A673 (cell line): ENCODE results near the gene PNPLA2. TPM values are rescaled to one million over a fixed set of nuclear protein-coding genes. Genes with fewer than 3 reads are reported as not detected.

ENCODE experiments used
- BruUV-seq: library from RNA; stranded (reverse); fragments of 400-500 nt; replicated peaks from 2 replicates; lab custom pipeline; 2021; lab: Mats Ljungman, UMichigan
- CTCF ChIA-PET: fragments of 300-600 bp; sonication (Branson Sonifier 250); formaldehyde crosslinking; loops from one replicate; lab custom pipeline; 2022; ENCODE audit warnings: antibody characterized with exemption; lab: Charles Lee
- POLR2A ChIA-PET: fragments of 300-600 bp; sonication (Branson Sonifier 250); formaldehyde crosslinking; loops from one replicate; lab custom pipeline; 2022; ENCODE audit warnings: antibody characterized with exemption; ENCODE audit not compliant: low non-redundant PET; lab: Charles Lee
- DNase-seq: peaks from one replicate; pipeline ENCODE4 v3.0.0-alpha.2; 2015; ENCODE audit warnings: low spot score
- H3K27ac ChIP-seq: fragments of 200-600 bp; sonication (generic); 2 replicates; pipeline ENCODE4 v1.5.1; 2016; ENCODE audit warnings: mixed run types, low read depth, mild to moderate bottlenecking, mixed read lengths, antibody characterized with exemption, low read length; ENCODE audit not compliant: poor library complexity, severe bottlenecking
- H3K27me3 ChIP-seq: fragments of 200-600 bp; sonication (generic); replicated peaks from 2 replicates; pipeline ENCODE4 v1.6.1; 2017; ENCODE audit warnings: mixed run types, low read depth, mild to moderate bottlenecking, mixed read lengths, antibody characterized with exemption, low read length; ENCODE audit not compliant: insufficient read depth, poor library complexity
- H3K36me3 ChIP-seq: fragments of 200-600 bp; sonication (generic); 2 replicates; pipeline ENCODE4 v1.6.1; 2016; ENCODE audit warnings: mixed run types, mild to moderate bottlenecking, mixed read lengths, antibody characterized with exemption, low read length; ENCODE audit not compliant: insufficient read depth, poor library complexity, severe bottlenecking
- H3K4me1 ChIP-seq: fragments of 200-600 bp; sonication (generic); 2 replicates; pipeline ENCODE4 v1.6.1; 2017; ENCODE audit warnings: mixed run types, mild to moderate bottlenecking, mixed read lengths, antibody characterized with exemption, low read length; ENCODE audit not compliant: insufficient read depth, poor library complexity, severe bottlenecking
- H3K4me3 ChIP-seq: fragments of 200-600 bp; sonication (generic); 2 replicates; pipeline ENCODE4 v1.5.1; 2016; ENCODE audit warnings: low read depth, mixed run types, mild to moderate bottlenecking, mixed read lengths, low read length; ENCODE audit not compliant: poor library complexity, severe bottlenecking
- H3K9me3 ChIP-seq: fragments of 200-600 bp; sonication (generic); 2 replicates; pipeline ENCODE4 v1.6.1; 2016; ENCODE audit warnings: mixed run types, low read depth, mild to moderate bottlenecking, mixed read lengths, antibody characterized with exemption, low read length; ENCODE audit not compliant: poor library complexity, severe bottlenecking
- CTCF ChIP-seq: fragments of 300-800, 200-600 bp; sonication (generic); conservative IDR thresholded peaks from 2 replicates; pipeline ENCODE4 v1.5.1; 2017; ENCODE audit warnings: low read depth, mild to moderate bottlenecking, antibody characterized with exemption, low read length, moderate library complexity, mixed read lengths
- EZH2 ChIP-seq: fragments of 200-600 bp; sonication (generic); IDR thresholded peaks from 2 replicates; pipeline ENCODE4 v1.6.1; 2017; ENCODE audit warnings: borderline replicate concordance, low read depth, mild to moderate bottlenecking, mixed read lengths, antibody characterized with exemption, low read length; ENCODE audit not compliant: poor library complexity, severe bottlenecking
- intact Hi-C: fragments of 100-400 bp; cut with micrococcal nuclease; formaldehyde crosslinking; loops from one replicate; pipeline ENCODE4 v1.10.0; 2022; ENCODE audit not compliant: unreplicated experiment
- total RNA-seq: library from RNA; stranded (reverse); gene quantifications from 2 replicates; pipeline ENCODE4 v1.2.3, GENCODE V29; 2021

The PNPLA2 gene
- total RNA-seq, 1 experiment from 2014 or later: 45.4 TPM

DNA sequence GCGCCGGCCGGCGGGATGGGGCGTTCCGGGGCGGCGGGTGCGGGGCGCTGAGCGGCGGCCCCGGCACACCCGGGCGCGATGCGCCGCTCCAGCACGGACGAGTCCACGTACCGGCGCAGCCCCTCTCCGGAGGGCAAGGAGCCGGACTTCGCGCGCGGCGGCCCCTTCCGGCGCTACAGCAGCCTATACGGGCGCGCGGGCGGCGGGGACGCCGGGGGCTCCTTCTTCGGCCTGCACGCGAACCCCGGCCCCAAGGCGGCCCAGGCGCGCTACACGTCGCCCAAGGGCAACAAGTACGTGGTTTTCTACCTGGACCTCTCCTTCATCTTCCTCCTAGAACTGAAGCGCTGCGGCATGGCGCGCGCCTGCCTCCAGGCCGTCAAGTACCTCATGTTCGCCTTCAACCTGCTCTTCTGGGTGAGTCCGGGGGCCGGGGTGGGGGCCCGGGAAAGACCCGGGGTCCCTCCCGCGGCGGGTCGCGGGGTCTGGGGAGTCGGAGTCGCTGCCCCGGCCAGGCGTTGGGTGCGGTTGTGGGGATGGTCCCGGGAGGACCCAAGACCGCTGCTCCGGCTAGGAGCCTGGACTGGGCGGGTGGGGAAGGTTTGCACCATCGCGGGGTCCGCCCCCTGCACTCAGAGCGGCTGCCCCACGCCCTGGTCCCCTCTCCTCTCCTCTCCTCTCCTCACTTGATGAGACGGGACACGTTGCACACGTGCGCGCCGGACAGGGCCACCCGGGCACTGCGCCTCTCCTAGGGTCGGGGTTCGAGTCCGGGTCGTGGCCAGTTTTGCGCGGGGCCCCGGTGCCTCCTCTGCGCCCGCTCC, 31.4 kb downstream of the PNPLA2 start:
- Histone ChIP-seq H3K4me3 (peak overlapping the region; percentile 52), H3K9me3 (no peaks in the 10 kb centered on the region), H3K27ac (no peak overlapping the region), H3K4me1 (peaks cover 17% of the 10 kb centered on the region), H3K27me3 (no peaks in the 10 kb centered on the region), H3K36me3 (no peaks in the 10 kb centered on the region)
- ChIA-PET POLR2A (no interaction called here), CTCF (no interaction called here)
- TF ChIP-seq CTCF: no peak
- no peak for TF ChIP-seq EZH2
- no peak for DNase-seq
- BruUV-seq: no TSS peak
- intact Hi-C loops: loop anchor here (2.0 to 10.0 kb wide), 2 partner anchors 125 to 201 kb away; no protein-coding TSS in a partner anchor

GRCh38 chr11:850775-851763, 32.4 kb downstream of the PNPLA2 start:
- no peaks in the 10 kb centered on the region for H3K36me3 ChIP-seq
- DNase-seq: no peak
- H3K9me3 ChIP-seq: no peaks in the 10 kb centered on the region
- ChIA-PET POLR2A (no interaction called here), CTCF (no interaction called here)
- no peaks in the 10 kb centered on the region for H3K27me3 ChIP-seq
- H3K4me1 ChIP-seq: peaks cover 17% of the 10 kb centered on the region
- BruUV-seq: no TSS peak
- TF ChIP-seq EZH2 (no peak), CTCF (no peak; the same call in 1 of the 2 replicates)
- peak overlapping the region; percentile 52 for H3K4me3 ChIP-seq
- intact Hi-C loops: loop anchor here (10.0 kb wide), 1 partner anchor 124 kb away; no protein-coding TSS in a partner anchor
- no peak overlapping the region for H3K27ac ChIP-seq

DNA sequence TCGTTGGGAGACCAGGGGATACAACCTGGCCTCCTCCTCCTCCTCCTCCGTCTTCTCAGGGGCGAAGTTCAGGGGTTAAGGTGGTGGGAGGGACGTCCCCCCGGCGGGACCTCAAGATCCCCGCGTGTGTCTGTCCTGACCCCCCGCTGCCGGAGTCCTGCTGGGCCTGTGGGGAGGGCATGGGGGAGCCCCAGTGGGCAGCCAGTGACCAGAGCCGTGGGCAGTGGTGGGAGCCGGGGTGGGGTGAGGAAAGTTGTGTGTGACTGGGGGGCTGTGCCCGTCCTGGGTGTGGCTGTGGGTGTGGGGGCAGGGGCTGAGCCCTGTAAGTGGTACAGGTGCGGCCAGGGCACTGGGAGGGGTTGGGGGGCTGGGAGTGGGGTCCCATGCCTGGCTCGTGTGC, 34.0 kb downstream of the PNPLA2 start:
- Histone ChIP-seq H3K4me1 (peaks cover 17% of the 10 kb centered on the region), H3K9me3 (no peaks in the 10 kb centered on the region), H3K4me3 (no peak overlapping the region), H3K27me3 (no peaks in the 10 kb centered on the region), H3K27ac (no peak overlapping the region), H3K36me3 (no peaks in the 10 kb centered on the region)
- ChIA-PET CTCF (no interaction called here), POLR2A (no interaction called here)
- no peak for DNase-seq
- TF ChIP-seq CTCF (no peak), EZH2 (no peak)
- intact Hi-C loops: loop anchor here (10.0 kb wide), 1 partner anchor 122 kb away; no protein-coding TSS in a partner anchor
- no TSS peak for BruUV-seq
